HG02588 (cell line): Measurements from ENCODE around the gene STX3.
A peak's percentile ranks its signal among the peaks of the same experiment; 100 is the strongest.
"Not testable (repeated sequence)": the region's sequence is repeated elsewhere in the genome, so short reads cannot be mapped to it uniquely, and the experiment has no call there.

ENCODE experiments used
- ATAC-seq: cut with Tn5 transposase; IDR thresholded peaks from one replicate; pipeline ENCODE4 v1.9.1; 2021; ENCODE audit warnings: mild to moderate bottlenecking, moderate library complexity; ENCODE audit not compliant: unreplicated experiment

The STX3 gene

DNA sequence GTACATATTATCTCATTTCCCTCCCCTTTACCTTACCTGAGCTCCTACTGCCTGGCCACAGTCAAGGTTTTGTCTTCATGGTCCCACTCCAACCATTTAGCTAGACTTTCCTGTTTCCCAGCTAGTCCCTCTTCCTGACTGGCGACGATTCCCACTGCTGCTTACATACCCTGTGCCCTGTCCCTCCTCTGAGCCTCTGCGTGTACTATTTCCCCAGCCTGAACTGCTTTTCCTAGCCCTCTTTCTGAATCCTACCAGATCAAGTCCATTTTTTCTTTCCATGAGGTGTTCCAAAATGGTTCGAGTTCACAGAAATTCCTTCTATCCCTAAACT lies 32.0 kb downstream of the STX3 start:
- no peak for ATAC-seq

DNA sequence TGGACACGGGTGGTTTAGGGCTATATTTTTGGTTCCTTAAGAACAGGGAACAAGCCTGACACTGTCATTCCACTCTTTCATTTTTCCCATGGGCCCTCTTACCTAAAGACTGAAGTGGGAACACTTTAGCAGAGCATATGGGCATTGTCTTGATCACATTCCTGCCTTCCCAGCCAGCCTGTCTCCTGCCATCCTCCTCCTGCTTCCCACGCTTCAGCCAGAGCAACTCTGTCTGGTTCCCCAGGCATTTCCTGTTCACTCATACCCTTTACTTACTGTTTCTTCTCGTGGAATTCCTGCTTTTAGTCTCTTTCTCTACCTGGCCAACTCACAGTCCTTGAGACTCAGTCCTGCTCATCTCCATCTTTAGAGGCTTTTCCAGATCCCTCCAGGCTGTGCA lies 32.6 kb downstream of the STX3 start:
- no peak for ATAC-seq

DNA sequence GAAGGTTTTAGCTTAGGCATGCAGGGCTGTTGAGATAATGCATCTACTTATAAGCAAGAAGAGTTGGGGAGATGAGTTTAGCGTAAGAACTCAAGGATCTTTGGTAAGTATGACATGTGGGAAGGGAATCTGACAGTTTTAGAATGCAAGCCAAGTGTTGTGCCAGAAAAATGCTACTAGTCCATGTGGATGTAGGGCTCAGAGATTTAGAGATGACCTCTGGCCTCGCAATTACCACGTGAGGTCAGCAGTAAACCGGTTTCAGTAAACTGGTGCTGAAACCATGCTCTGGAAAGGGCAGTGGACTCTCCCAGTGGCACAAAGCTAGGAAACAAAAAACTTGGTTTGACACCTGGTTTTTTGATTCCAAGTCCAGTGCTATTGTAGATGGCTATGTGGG lies 36.5 kb downstream of the STX3 start:
- no peak for ATAC-seq

DNA sequence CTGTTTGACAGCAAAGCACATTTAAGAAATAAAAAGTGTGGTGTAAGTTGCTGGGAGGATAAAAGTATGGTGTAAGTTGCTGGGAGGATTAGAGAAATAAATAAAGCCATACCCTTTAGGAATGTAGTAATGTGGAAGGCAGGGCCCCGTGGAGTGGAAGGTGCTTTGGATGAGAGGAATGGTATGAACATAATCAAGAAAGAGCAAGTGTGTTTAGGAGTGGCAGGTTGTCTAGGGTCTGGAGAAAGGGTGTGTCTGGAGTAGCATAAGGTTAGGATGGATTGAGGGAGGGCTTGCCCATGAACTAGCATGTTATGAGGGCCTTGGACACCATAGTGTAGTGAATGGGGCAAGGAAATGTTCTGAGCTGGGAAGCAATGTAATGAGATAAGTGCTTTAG lies 37.3 kb downstream of the STX3 start:
- ATAC-seq: no peak

DNA sequence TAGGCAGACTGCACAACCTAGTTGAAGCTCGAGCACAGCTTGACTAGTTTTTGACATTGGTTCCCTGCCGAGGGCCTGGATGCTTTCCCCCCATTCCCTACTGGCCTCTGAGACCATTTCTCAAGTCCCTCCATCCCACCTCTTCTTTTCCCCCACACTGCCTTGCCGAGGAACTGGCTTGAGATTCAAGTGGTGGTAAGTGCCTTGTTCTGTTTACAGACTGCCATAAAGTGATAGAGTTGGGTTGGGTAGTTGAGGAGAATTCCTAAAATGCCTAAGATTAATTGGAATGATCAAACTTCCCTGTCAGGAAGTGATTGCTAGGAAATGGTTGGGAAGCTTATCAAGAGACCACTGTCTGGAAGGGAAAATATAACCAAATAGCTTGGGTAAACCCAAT lies 39.2 kb downstream of the STX3 start:
- ATAC-seq: no peak

DNA sequence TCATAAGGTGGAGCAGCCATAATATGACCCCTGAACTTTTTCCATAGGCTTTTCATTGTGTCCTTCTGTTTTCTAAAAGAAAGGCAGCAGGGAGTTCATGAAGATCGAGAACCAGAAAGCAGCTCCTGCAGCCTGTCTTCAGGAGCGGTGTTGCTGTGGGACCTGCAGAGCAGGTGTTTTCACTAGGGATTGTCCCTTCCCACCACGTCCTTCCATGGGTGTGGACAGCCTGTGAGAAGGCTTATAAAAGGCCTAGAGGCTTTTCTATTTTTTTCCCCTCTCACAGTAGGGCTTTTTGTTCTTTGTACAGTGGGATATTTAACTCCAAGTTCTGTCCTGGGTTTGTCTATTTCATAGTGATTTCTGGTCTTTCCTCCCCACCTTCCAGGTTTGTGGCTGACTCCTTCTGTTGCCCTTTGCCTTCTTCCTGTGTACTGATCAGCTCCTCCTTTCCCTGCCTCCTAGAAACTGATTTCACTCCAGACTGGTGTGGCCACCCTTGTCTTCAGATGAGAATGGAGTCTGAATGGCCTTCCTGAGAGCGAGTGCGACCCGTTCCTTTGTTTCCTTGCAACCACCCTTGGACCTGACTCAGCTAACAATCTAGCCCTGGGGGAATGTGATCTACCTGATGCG lies 45.3 kb downstream of the STX3 start:
- no peak for ATAC-seq

DNA sequence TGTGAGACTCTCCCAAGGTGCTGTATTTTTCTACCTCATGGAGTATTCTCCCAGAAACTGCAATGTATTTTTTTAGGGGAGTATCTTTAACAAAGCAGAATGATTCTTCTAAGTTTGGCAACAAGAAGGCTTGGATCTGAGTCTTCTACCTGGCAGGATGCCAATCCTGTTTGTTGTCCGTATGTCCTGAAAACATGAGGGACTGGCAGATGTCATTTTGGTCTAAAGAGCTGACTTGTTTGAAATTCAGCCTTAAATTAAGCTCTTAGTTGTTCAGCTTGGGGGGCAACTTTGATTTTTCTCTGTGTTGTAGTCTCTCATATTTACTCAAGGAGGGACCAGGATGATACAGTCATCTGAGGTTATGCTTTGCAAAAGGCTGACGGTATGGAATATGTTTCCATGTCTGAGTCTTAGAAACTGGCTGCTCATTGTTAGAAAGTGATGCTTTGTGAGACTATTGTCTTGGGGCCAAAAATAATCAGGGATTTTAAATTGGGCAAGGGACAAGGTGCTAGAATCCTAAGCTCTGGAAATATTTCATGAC lies 46.1 kb downstream of the STX3 start:
- no peak for ATAC-seq

DNA sequence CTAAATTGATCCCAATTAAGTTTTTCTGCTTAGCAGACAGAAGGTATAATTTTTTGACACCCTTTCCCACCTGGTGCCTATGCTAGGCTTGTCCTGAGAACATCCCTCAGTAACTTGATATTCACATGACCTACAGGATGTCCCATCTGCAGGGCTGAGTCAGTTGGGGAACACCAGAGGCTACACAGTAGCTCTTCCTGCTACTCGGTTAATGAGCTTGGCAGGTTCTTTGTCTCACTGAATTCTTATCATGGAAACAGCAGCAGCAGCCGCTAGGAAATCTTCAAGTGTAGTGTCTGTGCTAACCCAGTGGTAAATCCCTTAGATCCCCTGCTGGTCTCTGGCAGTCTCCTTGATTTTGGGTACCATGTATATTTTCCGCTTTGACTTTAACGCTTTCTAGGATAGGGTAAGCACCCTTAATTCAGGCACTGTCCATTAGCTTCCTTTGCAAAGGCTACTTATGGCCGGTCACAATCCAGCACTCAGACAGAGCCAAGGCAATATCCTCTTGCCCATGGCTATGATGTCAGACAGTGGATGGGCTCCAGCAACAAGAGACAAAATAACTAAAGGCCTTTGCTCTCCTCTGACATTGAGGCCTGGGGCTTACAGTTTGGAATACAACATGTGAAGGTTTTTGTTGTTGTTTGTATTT lies 46.9 kb downstream of the STX3 start:
- ATAC-seq: no peak

DNA sequence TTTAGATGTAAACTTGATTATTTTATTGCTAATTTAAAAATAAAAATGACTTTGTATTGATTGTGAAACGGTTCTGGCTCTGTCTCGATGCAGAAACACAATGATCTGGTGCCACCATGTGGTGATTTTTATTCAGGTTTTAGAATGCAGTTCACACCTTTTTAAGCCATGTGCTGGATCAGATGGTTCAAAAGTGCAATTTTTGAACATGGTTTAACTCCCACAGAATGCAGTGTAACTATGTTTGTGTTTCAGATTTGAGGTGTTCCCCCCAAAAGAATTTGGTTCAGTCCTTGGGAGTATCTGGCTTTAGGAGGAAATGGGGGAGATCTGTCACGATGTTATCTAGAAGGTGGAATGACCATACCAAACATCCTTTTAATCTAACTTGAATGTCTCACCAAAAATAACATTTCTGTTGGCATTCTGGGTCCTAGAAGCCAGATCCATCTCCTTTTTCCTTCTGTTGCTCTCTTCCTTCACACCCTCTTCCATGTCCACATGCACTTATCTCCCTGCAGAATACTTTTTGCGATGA lies 47.5 kb downstream of the STX3 start:
- ATAC-seq: no peak

DNA sequence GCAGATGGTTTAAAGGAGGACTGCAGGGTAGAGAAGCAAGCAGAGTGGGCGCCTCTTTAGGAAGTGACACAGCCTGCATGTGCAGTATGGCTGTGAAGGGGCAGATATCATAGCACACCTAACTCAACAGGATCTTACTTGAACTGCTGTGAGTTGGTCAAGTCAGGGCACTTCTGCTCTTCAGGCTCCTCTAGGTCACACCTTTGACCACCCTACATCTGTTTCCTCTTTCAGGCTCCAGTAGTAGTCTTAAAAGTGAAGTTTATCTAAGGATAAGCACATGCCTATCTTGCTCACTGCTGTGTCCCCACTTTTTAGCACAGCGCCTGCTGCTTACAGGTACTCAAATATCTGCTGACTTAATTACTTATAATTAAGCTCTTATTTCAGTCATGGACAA lies 48.9 kb downstream of the STX3 start:
- no peak for ATAC-seq

DNA sequence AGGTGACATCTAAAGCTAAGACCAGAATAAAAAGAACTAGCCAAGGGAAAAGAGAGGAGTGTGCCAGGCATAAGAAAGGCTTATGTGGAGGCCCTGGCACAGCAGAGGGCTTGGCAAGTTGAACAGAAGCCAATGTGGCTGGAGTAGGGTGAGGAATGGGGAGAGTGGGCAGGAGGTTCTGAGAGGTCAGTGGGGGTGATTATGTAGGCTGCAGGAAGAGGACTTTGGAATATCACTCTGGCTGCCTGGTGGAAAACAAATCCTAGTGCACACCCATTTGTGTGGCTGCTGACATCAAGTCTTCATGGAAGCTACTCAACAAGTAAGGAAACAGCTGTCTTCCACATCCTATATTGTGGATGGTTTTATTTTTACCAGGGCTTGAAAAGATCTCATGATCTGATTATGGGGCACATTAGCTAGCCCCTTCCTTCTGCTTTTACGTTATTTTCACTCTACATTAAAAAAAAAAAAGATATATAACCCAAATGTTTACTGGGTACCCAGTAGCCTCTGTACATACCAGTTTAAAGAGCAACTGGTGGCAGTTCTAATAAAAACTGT lies 52.0 kb downstream of the STX3 start:
- no peak for ATAC-seq

DNA sequence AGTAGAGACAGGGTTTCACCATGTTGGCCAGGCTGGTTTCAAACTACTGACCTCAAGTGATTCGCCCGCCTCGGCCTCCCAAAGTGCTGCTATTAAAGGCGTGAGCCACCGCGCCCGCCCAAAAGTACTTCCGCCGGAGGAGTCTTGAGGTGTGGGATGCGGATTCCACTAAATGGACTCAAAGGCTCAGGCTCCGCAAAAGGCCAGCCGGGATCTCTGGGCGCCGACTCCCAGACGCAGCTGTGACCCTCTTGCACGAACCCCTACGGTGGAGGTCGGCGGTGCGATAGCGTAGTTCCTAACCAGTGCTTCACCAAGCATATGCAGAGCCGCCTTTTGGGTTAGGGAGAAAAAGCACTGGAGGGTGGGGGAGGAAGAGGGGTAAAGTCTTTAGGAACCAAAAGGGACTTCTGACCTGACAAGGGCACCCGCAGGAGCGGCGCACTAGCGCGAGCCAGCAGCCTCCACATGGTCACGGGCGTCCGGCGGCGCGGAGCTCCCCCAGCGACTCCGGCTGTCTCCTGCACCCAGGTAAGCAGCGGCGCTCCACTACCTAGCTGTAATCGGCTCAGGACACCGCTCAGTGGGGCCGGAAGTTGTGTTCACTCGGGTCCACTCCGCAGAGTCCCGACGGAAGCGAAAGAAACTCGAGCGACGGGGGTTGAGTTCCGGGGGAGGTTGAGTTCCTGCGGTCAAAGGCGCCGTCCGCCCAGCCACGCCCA lies 55.2 kb downstream of the STX3 start, which contains the start of gene MRPL16:
TSS of gene MRPL16 (minus strand) at position 590 of the 722 bp plus-strand sequence. CDS start at position 470, 120 bp downstream.
- peak; percentile 96 for ATAC-seq

DNA sequence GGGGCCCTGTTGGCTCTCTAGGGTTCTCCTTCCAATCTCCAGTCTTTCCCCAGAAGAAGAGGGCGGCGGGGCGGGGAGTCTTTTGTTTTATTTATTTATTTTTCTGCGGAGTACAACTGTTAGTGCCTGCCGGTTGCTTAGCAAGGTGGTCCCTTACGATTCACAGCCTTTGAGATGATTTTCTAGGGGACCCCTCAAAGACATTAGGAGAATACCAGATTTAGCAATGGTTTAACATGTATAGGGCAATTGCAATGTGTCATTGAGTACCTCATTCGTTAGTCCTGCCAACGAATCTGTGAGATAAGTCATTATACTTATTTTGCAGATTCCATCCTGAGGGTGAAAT lies 55.7 kb downstream of the STX3 start:
- no peak for ATAC-seq

DNA sequence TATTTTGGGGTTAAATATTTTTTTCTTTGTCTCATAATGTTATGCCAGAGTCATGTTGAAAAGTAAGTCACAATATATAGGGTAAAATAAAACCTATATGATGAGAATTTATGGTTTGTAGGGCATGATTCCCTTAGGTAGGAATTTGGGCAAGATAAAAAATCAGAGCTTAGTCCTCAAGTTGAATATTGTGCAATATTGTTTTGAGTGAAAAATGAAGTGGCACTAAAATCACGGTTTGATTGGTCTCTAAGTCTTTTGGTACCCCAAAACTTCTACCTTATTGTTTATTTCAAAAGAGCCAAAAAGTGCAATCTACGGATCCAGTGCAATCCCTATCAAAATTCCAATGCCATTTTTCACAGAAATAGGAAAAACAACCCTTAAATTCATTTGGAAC lies 57.0 kb downstream of the STX3 start:
- ATAC-seq: no peak

DNA sequence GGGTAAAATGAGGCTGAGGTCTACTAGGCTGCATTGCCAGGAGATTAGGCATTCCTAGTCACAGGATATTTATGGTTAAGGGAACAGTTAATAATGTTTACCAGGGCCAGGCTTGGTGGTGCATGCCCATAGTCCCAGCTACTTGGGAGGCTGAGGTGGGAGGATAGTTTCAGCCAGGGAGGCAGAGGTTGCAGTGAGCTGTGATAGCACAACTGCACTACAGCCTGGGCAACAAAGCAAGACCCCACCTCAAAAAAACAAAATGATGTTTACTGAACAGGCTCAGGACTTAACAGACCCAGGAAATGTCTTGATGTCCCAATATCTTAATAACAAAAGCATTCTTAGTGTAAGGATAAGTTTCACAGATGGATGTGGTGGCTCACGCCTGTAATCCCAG lies 58.2 kb downstream of the STX3 start:
- ATAC-seq: no peak

DNA sequence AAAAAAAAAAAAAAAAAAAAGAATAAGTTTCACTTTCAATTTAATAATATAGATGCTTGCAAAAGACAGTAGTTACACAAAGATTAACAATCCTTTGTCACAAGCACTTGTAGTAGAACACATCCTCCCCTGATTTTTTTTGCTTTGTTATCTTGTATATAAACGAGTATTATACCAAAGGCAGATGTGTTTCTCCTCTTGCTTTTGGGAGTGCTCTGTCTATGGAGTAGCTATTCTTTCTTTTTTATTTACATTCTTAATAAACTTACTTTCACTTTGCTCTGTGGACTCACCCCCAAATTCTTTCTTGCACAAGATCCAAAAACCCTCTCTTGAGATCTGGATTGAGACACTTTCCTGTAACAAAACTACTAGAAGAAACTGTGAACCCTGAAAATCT lies 58.8 kb downstream of the STX3 start:
- ATAC-seq: no peak

DNA sequence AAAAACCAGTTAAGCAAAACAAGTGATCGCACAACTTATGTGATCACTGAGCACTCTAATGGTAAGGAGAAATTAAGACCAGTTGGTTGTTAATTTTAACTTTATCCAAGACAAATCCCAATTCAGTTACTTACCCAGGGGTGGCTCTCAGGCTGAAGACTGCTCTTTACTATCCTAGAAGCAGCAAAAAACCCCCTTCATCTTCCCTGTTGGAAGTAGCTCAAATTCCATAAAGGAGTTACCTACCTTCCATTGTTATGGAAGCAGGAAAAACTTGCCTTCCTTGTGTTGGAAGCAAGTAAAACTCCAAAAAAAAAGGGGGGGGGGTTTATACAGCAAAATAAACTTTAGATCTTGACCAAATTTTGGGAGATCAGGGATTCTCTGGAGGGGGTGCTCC lies 60.6 kb downstream of the STX3 start:
- no peak for ATAC-seq

DNA sequence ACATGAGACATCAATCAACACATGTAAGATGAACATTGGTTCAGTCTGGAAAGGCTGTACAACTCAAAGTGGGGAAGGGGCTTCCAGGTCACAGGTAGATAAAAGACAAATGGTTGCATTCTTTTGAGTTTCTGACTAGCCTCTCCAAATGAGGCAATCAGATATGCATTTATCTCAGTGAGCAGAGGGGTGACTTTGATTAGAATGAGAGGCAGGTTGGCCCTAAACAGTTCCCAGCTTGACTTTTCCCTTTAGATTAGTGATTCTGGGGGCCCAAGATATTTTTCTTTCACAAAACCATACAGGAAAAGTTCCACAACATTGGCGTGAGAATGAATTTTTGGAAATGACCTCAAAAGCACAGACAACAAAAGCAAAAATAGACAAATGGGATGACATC lies 61.3 kb downstream of the STX3 start:
- not testable (repeated sequence) for ATAC-seq

DNA sequence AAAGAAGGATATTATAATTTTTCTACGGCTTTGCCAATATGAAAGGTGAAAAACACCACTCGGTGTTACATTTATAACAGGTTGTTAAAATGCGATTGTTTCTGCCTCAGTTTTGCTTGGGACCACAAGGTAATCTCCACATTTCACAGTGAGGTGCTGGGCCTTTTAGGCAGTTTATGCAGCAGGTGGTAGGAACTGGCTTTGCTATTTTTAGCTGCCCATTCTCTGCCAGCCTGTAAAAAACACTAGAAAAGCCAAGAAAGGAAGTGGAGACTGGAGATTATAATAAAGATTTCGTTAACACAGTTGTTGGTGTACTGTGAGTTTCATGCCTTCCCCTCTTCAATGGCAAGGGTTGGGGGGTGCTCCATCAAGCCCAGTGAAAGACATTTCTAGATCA lies 63.4 kb downstream of the STX3 start:
- no peak for ATAC-seq

DNA sequence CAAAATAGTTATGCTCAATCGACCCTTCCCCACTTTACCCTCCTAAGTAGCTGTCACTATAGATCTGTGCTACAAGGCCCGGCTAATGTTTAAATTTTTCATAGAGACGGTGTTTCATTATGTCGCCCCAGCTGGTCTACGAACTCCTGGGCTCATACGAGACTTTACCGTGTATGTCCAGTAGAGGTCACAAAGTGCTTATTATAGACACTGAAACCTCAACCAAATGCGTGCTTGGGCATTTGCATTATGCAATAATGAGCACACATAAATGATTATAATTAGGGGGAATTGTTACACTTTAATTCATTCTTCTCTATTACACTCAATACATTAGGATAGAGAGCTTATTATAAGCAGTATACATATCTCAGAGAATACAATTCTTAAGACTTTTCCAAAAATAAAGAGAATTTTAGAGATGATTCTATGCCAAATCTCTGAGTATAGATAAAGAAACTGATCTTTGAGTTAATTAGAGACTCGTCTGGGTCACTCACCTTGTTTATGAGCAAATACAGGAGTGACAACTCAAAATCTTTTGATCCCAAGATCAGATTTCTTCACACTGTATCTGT lies 67.9 kb downstream of the STX3 start:
- ATAC-seq: peak; percentile 85

DNA sequence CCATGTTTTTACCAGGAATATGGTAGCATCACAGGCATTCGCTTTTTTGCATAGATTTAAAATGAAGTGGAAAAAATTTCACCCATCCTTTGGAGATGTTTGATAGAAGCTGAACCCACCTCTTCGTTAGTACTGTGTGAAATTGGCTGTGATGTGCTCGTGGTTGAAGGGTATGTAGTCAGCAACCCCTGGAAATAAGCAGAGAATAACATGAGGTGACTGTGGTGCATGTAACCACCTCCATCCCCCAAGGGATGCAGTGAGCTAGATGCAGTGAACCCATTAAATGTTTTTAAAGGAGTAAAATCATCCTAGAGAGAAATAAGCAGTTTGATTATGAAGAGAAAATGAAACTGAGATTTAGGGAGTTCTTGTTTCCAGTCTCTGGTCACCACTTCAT lies 74.2 kb downstream of the STX3 start:
- ATAC-seq: no peak
